Smooth muscle cell (in vitro differentiated cells): ENCODE measurements around the gene SLC47A1. TPM values are rescaled to one million over a fixed set of nuclear protein-coding genes. Genes with fewer than 3 reads are reported as not detected.

Experiments used
- DNase-seq: peaks from one replicate; lab custom pipeline; 2025; ENCODE audit not compliant: unreplicated experiment; lab: John Stamatoyannopoulos, UW
- H2AFZ ChIP-seq: fragments of 200-600 bp; sonication (generic); 2 replicates; pipeline ENCODE4 v1.6.0; 2016; ENCODE audit warnings: antibody characterized with exemption, low read depth, mild to moderate bottlenecking
- H3F3A ChIP-seq: fragments of 200-600 bp; sonication (generic); 2 replicates; pipeline ENCODE4 v1.6.0; 2017; ENCODE audit warnings: antibody characterized with exemption, low read depth
- H3K27ac ChIP-seq: fragments of 200-600 bp; sonication (generic); 2 replicates; pipeline ENCODE4 v1.5.1; 2016; ENCODE audit warnings: low read depth, mild to moderate bottlenecking
- H3K27me3 ChIP-seq: fragments of 200-600 bp; sonication (generic); 2 replicates; pipeline ENCODE4 v1.6.1; 2016; ENCODE audit warnings: low read depth, mild to moderate bottlenecking
- H3K36me3 ChIP-seq: fragments of 200-600 bp; sonication (generic); 2 replicates; pipeline ENCODE4 v1.5.1; 2016; ENCODE audit warnings: low read depth
- H3K4me1 ChIP-seq: fragments of 200-600 bp; sonication (generic); 2 replicates; pipeline ENCODE4 v1.5.1; 2016; ENCODE audit warnings: low read depth
- H3K4me2 ChIP-seq: fragments of 200-600 bp; sonication (generic); 2 replicates; pipeline ENCODE4 v1.6.0; 2016; ENCODE audit warnings: mild to moderate bottlenecking
- H3K4me3 ChIP-seq: fragments of 200-600 bp; sonication (generic); 2 replicates; pipeline ENCODE4 v1.5.1; 2016; ENCODE audit warnings: mild to moderate bottlenecking
- H3K79me2 ChIP-seq: fragments of 200-600 bp; sonication (generic); 2 replicates; pipeline ENCODE4 v1.6.0; 2016; ENCODE audit warnings: low read depth, mild to moderate bottlenecking
- H3K9ac ChIP-seq: fragments of 200-600 bp; sonication (generic); 2 replicates; pipeline ENCODE4 v1.6.0; 2016; ENCODE audit warnings: low read depth
- H3K9me3 ChIP-seq: fragments of 200-600 bp; sonication (generic); replicated peaks from 2 replicates; pipeline ENCODE4 v1.5.1; 2016; ENCODE audit warnings: low read depth
- H4K20me1 ChIP-seq: fragments of 200-600 bp; sonication (generic); 2 replicates; pipeline ENCODE4 v1.6.0; 2016; ENCODE audit warnings: low read depth
- CTCF ChIP-seq: fragments of 200-600 bp; sonication (generic); IDR thresholded peaks from 2 replicates; pipeline ENCODE4 v1.5.1; 2017; ENCODE audit warnings: borderline replicate concordance, mild to moderate bottlenecking, antibody characterized with exemption; ENCODE audit not compliant: insufficient read depth, poor library complexity, severe bottlenecking
- WGBS: methylation state at CpG from one replicate; pipeline ENCODE4 v1.1.7; 2016; ENCODE audit warnings: low lambda C conversion rate; 5-methylcytosine and 5-hydroxymethylcytosine counted together
- polyA plus RNA-seq: library from polyadenylated mRNA; unstranded; fragments of >200 nt; fragmentation: Nextera tagmentation; extraction: Ambion mirVana; gene quantifications from 2 replicates; pipeline ENCODE4 v1.2.1, GENCODE V29; 2016
- total RNA-seq: library from RNA; depleted of rRNA; stranded (reverse); fragments of >200 nt; gene quantifications from 2 replicates; pipeline ENCODE4 v1.2.3, GENCODE V29; 2014

The SLC47A1 gene
- total and polyA plus RNA-seq, 2 experiments from 2014 or later: 2.5 TPM; not detected in 1

GRCh38 chr17:19590912-19591551 lies 57.4 kb downstream of the SLC47A1 start:
- H3K9me3 ChIP-seq: no peaks in the 10 kb centered on the region
- no peaks in the 10 kb centered on the region for H3F3A ChIP-seq
- H3K4me1 ChIP-seq: no peaks in the 10 kb centered on the region
- no peaks in the 10 kb centered on the region for H3K79me2 ChIP-seq
- DNase-seq: no peak
- no peak overlapping the region for H2AFZ ChIP-seq
- H3K27ac ChIP-seq: no peak overlapping the region
- no peak overlapping the region for H3K4me3 ChIP-seq
- H4K20me1 ChIP-seq: no peaks in the 10 kb centered on the region
- H3K4me2 ChIP-seq: no peak overlapping the region
- no peaks in the 10 kb centered on the region for H3K27me3 ChIP-seq
- no peak overlapping the region for H3K9ac ChIP-seq
- H3K36me3 ChIP-seq: no peaks in the 10 kb centered on the region
- TF ChIP-seq CTCF: no peak
- WGBS: 88% methylated on average over 8 of the region's 8 CpGs

- Histone ChIP-seq H3K4me1 (no peaks in the 10 kb centered on the region), H3F3A (no peaks in the 10 kb centered on the region), H2AFZ (no peak overlapping the region), H4K20me1 (no peaks in the 10 kb centered on the region), H3K4me3 (no peak overlapping the region), H3K9ac (no peak overlapping the region), H3K36me3 (no peaks in the 10 kb centered on the region), H3K9me3 (no peaks in the 10 kb centered on the region), H3K27ac (no peak overlapping the region), H3K27me3 (no peaks in the 10 kb centered on the region), H3K4me2 (no peak overlapping the region), H3K79me2 (no peaks in the 10 kb centered on the region)
- TF ChIP-seq CTCF: no peak
- WGBS: 82% methylated on average over 4 of the region's 4 CpGs
- DNase-seq: no peak
Observed at GRCh38 chr17:19592316-19592715, 58.7 kb downstream of the SLC47A1 start.

GRCh38 chr17:19596869-19597268 lies 63.2 kb downstream of the SLC47A1 start:
- H3K4me3 ChIP-seq: no peak overlapping the region
- H3K36me3 ChIP-seq: no peaks in the 10 kb centered on the region
- DNase-seq: no peak
- H3K4me1 ChIP-seq: no peaks in the 10 kb centered on the region
- H3K4me2 ChIP-seq: no peak overlapping the region
- H3K27me3 ChIP-seq: no peaks in the 10 kb centered on the region
- H3K27ac ChIP-seq: no peak overlapping the region
- H4K20me1 ChIP-seq: no peaks in the 10 kb centered on the region
- H3K9me3 ChIP-seq: no peaks in the 10 kb centered on the region
- H3F3A ChIP-seq: no peaks in the 10 kb centered on the region
- no peak overlapping the region for H3K9ac ChIP-seq
- no peak for TF ChIP-seq CTCF
- WGBS: 96% methylated on average over 5 of the region's 5 CpGs
- H3K79me2 ChIP-seq: no peaks in the 10 kb centered on the region
- no peak overlapping the region for H2AFZ ChIP-seq

- no peak overlapping the region for H3K27ac ChIP-seq
- peaks cover 9% of the 10 kb centered on the region for H3F3A ChIP-seq
- 80% methylated on average over 2 of the region's 2 CpGs for WGBS
- H3K4me3 ChIP-seq: no peak overlapping the region
- H3K9me3 ChIP-seq: no peaks in the 10 kb centered on the region
- no peak for TF ChIP-seq CTCF
- no peaks in the 10 kb centered on the region for H3K36me3 ChIP-seq
- no peak overlapping the region for H3K9ac ChIP-seq
- no peaks in the 10 kb centered on the region for H4K20me1 ChIP-seq
- H3K4me2 ChIP-seq: no peak overlapping the region
- H2AFZ ChIP-seq: no peak overlapping the region
- no peaks in the 10 kb centered on the region for H3K4me1 ChIP-seq
- no peak for DNase-seq
- no peaks in the 10 kb centered on the region for H3K27me3 ChIP-seq
- H3K79me2 ChIP-seq: no peaks in the 10 kb centered on the region
Observed at GRCh38 chr17:19610311-19610710, 76.7 kb downstream of the SLC47A1 start.
